Neuronal stem cell (in vitro differentiated cells): ENCODE data around the gene DCP2.

Experiments used
- DNase-seq: peaks from one replicate; pipeline ENCODE4 v3.0.0-alpha.2; 2013; ENCODE audit warnings: low spot score
- H2AFZ ChIP-seq: one replicate; pipeline ENCODE4 v1.6.1; 2013; ENCODE audit warnings: mild to moderate bottlenecking, low read length, inconsistent platforms
- H2AK5ac ChIP-seq: 2 replicates; pipeline ENCODE4 v1.6.1; 2013; ENCODE audit warnings: low read depth, mild to moderate bottlenecking, inconsistent platforms, low read length, moderate library complexity, mixed read lengths
- H2BK120ac ChIP-seq: 2 replicates; pipeline ENCODE4 v1.6.1; 2013; ENCODE audit warnings: low read depth, mild to moderate bottlenecking, inconsistent platforms, low read length, moderate library complexity, mixed read lengths
- H2BK12ac ChIP-seq: one replicate; pipeline ENCODE4 v1.6.1; 2013; ENCODE audit warnings: low read length, inconsistent platforms
- H2BK15ac ChIP-seq: 2 replicates; pipeline ENCODE4 v1.6.1; 2013; ENCODE audit warnings: mild to moderate bottlenecking, low read length, inconsistent platforms, mixed read lengths
- H2BK5ac ChIP-seq: one replicate; pipeline ENCODE4 v1.6.1; 2013; ENCODE audit warnings: inconsistent platforms, mild to moderate bottlenecking, low read length, moderate library complexity
- H3K14ac ChIP-seq: one replicate; pipeline ENCODE4 v1.6.1; 2013; ENCODE audit warnings: low read length, inconsistent platforms
- H3K18ac ChIP-seq: 2 replicates; pipeline ENCODE4 v1.6.1; 2013; ENCODE audit warnings: low read length, inconsistent platforms
- H3K23ac ChIP-seq: 2 replicates; pipeline ENCODE4 v1.6.1; 2013; ENCODE audit warnings: low read depth, mild to moderate bottlenecking, mixed read lengths, low read length, inconsistent platforms; ENCODE audit not compliant: poor library complexity
- H3K27ac ChIP-seq: replicated peaks from 3 replicates; pipeline ENCODE4 v1.5.1; 2013; ENCODE audit warnings: low read length, inconsistent platforms
- H3K27me3 ChIP-seq, 3 experiments: 2 replicates each; pipeline ENCODE4 v1.6.1; 2013; ENCODE audit warnings: low read length in 3 of 3, mild to moderate bottlenecking in 2 of 3, inconsistent platforms in 1 of 3, low read depth in 1 of 3, mixed read lengths in 1 of 3, moderate library complexity in 1 of 3; ENCODE audit not compliant: control insufficient read depth in 3 of 3, insufficient read depth in 3 of 3
- H3K36me3 ChIP-seq, 2 donors: replicated peaks in 1 of 2; 2 replicates each; pipeline ENCODE4 v1.6.1; 2013; ENCODE audit warnings: low read length in 2 of 2; ENCODE audit not compliant: control insufficient read depth in 2 of 2, insufficient read depth in 2 of 2
- H3K4ac ChIP-seq: 2 replicates; pipeline ENCODE4 v1.6.1; 2013; ENCODE audit warnings: inconsistent platforms, mild to moderate bottlenecking, low read length, moderate library complexity
- H3K4me1 ChIP-seq, 2 donors: 1 replicate in 1 of 2; 2 replicates in 1 of 2; pipeline ENCODE4 v1.6.1; 2013; ENCODE audit warnings: low read length in 2 of 2, low read depth in 1 of 2; ENCODE audit not compliant: control insufficient read depth in 2 of 2, insufficient read depth in 1 of 2
- H3K4me2 ChIP-seq: one replicate; pipeline ENCODE4 v1.6.1; 2013; ENCODE audit warnings: mild to moderate bottlenecking, low read length, inconsistent platforms; ENCODE audit not compliant: insufficient read depth, poor library complexity, severe bottlenecking
- H3K4me3 ChIP-seq, 2 donors: 2 replicates each; pipeline ENCODE4 v1.5.1; 2013; ENCODE audit warnings: low read length in 2 of 2, mild to moderate bottlenecking in 2 of 2, inconsistent platforms in 1 of 2, moderate library complexity in 1 of 2
- H3K79me1 ChIP-seq: one replicate; pipeline ENCODE4 v1.6.1; 2013; ENCODE audit warnings: low read depth, mild to moderate bottlenecking, inconsistent platforms, low read length, moderate library complexity
- H3K9ac ChIP-seq: one replicate; pipeline ENCODE4 v1.6.1; 2013; ENCODE audit warnings: mild to moderate bottlenecking, low read depth, low read length, inconsistent platforms; ENCODE audit not compliant: poor library complexity
- H3K9me3 ChIP-seq, 2 donors: replicated peaks in 1 of 2; 2 replicates each; pipeline versions ENCODE3 to v1.6.1; 2013; ENCODE audit warnings: low read length in 2 of 2, mild to moderate bottlenecking in 2 of 2, inconsistent platforms in 1 of 2, low read depth in 1 of 2, mixed read lengths in 1 of 2, moderate library complexity in 1 of 2; ENCODE audit not compliant: control insufficient read depth in 2 of 2, insufficient read depth in 1 of 2
- H4K8ac ChIP-seq: one replicate; pipeline ENCODE4 v1.6.1; 2013; ENCODE audit warnings: low read depth, mild to moderate bottlenecking, inconsistent platforms, low read length, moderate library complexity
- H4K91ac ChIP-seq: one replicate; pipeline ENCODE4 v1.6.1; 2013; ENCODE audit warnings: low read length, low read depth, mild to moderate bottlenecking, inconsistent platforms; ENCODE audit not compliant: poor library complexity
- WGBS, 2 donors: extraction: QIAGEN DNeasy Blood & Tissue Kit; methylation state at CpG; one replicate each; pipeline ENCODE4 v1.1.7; 2013; ENCODE audit warnings: missing lambda C conversion rate in 2 of 2, mixed read lengths in 1 of 2; ENCODE audit not compliant: insufficient read length in 2 of 2, insufficient replicate concordance in 1 of 2; ENCODE audit errors: extremely low coverage in 2 of 2; 5-methylcytosine and 5-hydroxymethylcytosine counted together

DCP2 gene

DNA sequence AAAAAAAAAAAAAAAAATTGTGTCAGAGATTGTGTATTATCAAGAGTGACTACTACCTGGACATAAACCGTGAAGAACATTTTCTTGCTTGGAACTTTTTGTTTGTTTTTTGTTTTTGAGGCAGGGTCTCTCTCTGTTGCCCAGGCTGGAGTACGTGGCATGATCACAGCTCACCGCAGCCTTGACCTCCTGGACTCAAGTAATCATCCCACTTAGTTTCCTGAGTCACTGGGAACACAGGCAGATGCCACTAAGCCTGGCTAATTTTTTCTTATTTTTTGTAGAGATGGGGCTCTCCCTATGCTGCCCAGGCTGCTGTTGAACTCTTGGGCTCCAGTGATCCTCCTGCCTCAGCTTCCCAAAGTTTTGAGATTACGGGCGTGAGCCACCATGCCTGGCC is 25.8 kb downstream of the DCP2 start:
- no peak for DNase-seq
- Histone ChIP-seq H3K9ac (no peak overlapping the region), H4K8ac (no peak overlapping the region), H2BK12ac (no peak overlapping the region), H2BK5ac (no peak overlapping the region), H3K9me3 (no peaks in the 10 kb centered on the region), H2BK15ac (no peak overlapping the region), H3K36me3 (peaks cover 6 to 97% of the 10 kb centered on the region in 2 donors), H3K79me1 (peaks cover 5% of the 10 kb centered on the region), H3K4ac (no peak overlapping the region), H3K27ac (no peak overlapping the region), H3K4me1 (no peaks in the 10 kb centered on the region), H3K18ac (no peak overlapping the region), H3K27me3 (no peaks in the 10 kb centered on the region), H2AFZ (no peak overlapping the region), H3K4me2 (no peak overlapping the region), H3K4me3 (no peak overlapping the region), H4K91ac (no peak overlapping the region), H2AK5ac (no peak overlapping the region), H3K14ac (no peak overlapping the region), H3K23ac (no peak overlapping the region), H2BK120ac (no peak overlapping the region)
- WGBS, 2 donors: no CpG with 5 or more reads among the region's 5 CpGs

DNA sequence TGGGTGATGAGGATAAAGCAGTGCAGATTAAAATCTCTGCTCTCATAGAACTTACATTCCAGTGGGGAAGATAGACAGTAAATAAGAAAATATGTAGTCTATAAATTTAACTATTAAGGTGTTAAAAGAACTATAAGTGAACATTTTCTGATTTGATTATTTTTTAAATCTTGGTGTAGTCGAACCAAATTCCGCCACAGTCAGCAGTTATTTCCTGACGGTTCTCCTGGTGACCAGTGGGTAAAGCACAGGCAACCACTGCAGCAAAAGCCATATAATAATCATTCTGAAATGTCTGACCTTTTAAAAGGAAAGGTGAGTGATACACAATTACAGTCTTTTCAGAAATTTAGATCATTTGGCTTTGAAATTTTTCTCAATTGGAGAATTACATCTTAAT is 27.2 kb downstream of the DCP2 start:
- no peak overlapping the region for H3K4me2 ChIP-seq
- H3K4ac ChIP-seq: no peak overlapping the region
- no peaks in the 10 kb centered on the region for H3K27me3 ChIP-seq
- no peak overlapping the region for H4K91ac ChIP-seq
- no peak overlapping the region for H2BK5ac ChIP-seq
- H3K9ac ChIP-seq: no peak overlapping the region
- no peak overlapping the region for H2BK120ac ChIP-seq
- H3K9me3 ChIP-seq: no peaks in the 10 kb centered on the region
- no peak overlapping the region for H3K18ac ChIP-seq
- H3K36me3 ChIP-seq: peaks cover 6 to 97% of the 10 kb centered on the region in 2 donors
- H2AFZ ChIP-seq: no peak overlapping the region
- H3K23ac ChIP-seq: no peak overlapping the region
- no peak overlapping the region for H3K27ac ChIP-seq
- WGBS, 2 donors: no CpG with 5 or more reads among the region's 3 CpGs
- no peak overlapping the region for H2BK15ac ChIP-seq
- H2AK5ac ChIP-seq: no peak overlapping the region
- DNase-seq: no peak
- H3K14ac ChIP-seq: no peak overlapping the region
- H3K79me1 ChIP-seq: peaks cover 5% of the 10 kb centered on the region
- no peak overlapping the region for H2BK12ac ChIP-seq
- no peak overlapping the region for H3K4me3 ChIP-seq
- H3K4me1 ChIP-seq: no peaks in the 10 kb centered on the region
- no peak overlapping the region for H4K8ac ChIP-seq

DNA sequence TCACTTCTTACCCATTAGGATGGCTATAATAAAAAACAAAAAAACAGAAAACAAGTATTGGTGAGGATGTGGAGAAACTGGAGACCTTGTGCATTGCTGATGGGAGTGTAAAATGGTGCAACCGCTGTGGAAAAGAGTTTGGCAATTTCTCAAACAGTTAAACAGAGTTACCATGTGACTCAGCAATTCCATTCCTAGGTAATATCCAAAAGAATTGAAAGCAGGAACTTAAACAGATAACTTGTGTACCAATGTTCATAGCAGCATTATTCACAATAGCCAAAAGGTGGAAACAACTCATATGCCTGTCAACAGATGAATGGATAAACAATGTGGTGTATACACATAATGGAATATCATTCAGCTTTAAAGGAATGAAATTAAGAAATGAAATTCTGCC is 28.9 kb downstream of the DCP2 start:
- no peaks in the 10 kb centered on the region for H3K27me3 ChIP-seq
- H3K9me3 ChIP-seq: no peaks in the 10 kb centered on the region
- H3K14ac ChIP-seq: no peak overlapping the region
- WGBS, 2 donors: no CpG with 5 or more reads among the region's 1 CpG
- H3K23ac ChIP-seq: no peak overlapping the region
- H4K8ac ChIP-seq: no peak overlapping the region
- no peak overlapping the region for H4K91ac ChIP-seq
- H3K27ac ChIP-seq: no peak overlapping the region
- no peak overlapping the region for H2BK12ac ChIP-seq
- H2BK15ac ChIP-seq: no peak overlapping the region
- H3K4me1 ChIP-seq: no peaks in the 10 kb centered on the region
- no peak overlapping the region for H3K4me2 ChIP-seq
- H3K4me3 ChIP-seq: no peak overlapping the region
- no peak overlapping the region for H3K18ac ChIP-seq
- H2BK120ac ChIP-seq: no peak overlapping the region
- peaks cover 8 to 100% of the 10 kb centered on the region in 2 donors for H3K36me3 ChIP-seq
- H3K4ac ChIP-seq: no peak overlapping the region
- H3K9ac ChIP-seq: no peak overlapping the region
- no peak for DNase-seq
- no peak overlapping the region for H2AFZ ChIP-seq
- H2BK5ac ChIP-seq: no peak overlapping the region
- no peak overlapping the region for H2AK5ac ChIP-seq
- peaks cover 5% of the 10 kb centered on the region for H3K79me1 ChIP-seq

DNA sequence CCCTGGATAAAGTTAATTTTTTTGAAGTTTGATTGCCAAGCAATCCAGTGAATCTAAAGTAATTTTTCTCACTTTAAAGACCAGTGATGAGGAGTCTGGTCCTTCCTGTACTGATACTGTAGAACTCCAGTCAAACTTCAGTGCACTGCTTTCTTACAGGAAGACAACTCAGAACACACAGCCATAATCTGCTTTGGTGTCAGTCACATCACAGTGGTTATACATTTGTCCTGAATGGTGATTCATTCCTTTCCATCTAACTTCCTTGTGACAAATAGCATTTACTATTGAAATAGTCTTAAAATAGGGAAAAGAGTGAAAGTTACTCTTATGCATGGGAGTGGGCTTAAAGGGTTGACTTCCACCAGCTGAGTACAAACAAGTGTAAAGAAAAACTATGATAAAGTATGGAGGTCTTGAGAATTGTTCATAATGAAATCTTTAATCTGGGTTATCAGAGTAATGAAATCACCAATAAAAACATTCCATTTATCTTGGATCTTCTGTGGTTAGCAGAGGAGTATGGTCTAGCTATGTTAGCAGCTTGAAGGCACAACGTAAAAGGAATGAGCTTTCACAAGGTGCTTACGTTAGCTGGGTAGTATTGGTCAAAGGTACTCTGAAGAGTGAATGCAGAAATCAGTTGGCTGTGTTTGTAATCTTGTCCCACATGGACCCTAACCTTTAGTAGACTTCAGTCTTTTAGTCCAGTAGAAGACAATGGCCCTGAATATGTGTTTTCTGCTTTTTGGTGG is 41.5 kb downstream of the DCP2 start:
- no peak overlapping the region for H4K8ac ChIP-seq
- no peaks in the 10 kb centered on the region for H3K9me3 ChIP-seq
- H4K91ac ChIP-seq: no peak overlapping the region
- H3K4me2 ChIP-seq: no peak overlapping the region
- no peak overlapping the region for H3K27ac ChIP-seq
- no peak for DNase-seq
- H2AFZ ChIP-seq: no peak overlapping the region
- no peak overlapping the region for H2AK5ac ChIP-seq
- no peak overlapping the region for H2BK15ac ChIP-seq
- no peak overlapping the region for H3K23ac ChIP-seq
- H3K27me3 ChIP-seq: no peaks in the 10 kb centered on the region
- H3K4ac ChIP-seq: no peak overlapping the region
- no peak overlapping the region for H3K18ac ChIP-seq
- no peak overlapping the region for H3K4me3 ChIP-seq
- no peak overlapping the region for H3K9ac ChIP-seq
- no peaks in the 10 kb centered on the region for H3K4me1 ChIP-seq
- no peak overlapping the region for H2BK5ac ChIP-seq
- H2BK120ac ChIP-seq: no peak overlapping the region
- H3K79me1 ChIP-seq: no peaks in the 10 kb centered on the region
- no CpG with 5 or more reads among the region's 2 CpGs for WGBS, 2 donors
- peaks cover 4 to 97% of the 10 kb centered on the region in 2 donors for H3K36me3 ChIP-seq
- no peak overlapping the region for H3K14ac ChIP-seq
- no peak overlapping the region for H2BK12ac ChIP-seq
